Gastrocnemius medialis (tissue), 4 donors: ENCODE measurements around the gene PIWIL1. TPM values are rescaled to one million over a fixed set of nuclear protein-coding genes. Genes with fewer than 3 reads are reported as not detected.

Experiments
- ATAC-seq, 2 donors: fragments of 150-250 bp; one replicate each; pipeline ENCODE4 v1.9.1; 2016
- DNase-seq, 2 donors: peaks; one replicate each; pipeline ENCODE4 v3.0.0-alpha.2; 2019
- H3K27ac ChIP-seq, 4 donors: fragments of 200-600 bp; sonication (generic); 1 replicate in 1 of 4; 2 replicates in 3 of 4; pipeline ENCODE4 v1.5.1; 2016 to 2018; ENCODE audit warnings: mild to moderate bottlenecking in 2 of 4, moderate library complexity in 1 of 4
- H3K27me3 ChIP-seq, 3 donors: fragments of 200-600 bp; sonication (generic) in 2 of 3; 1 replicate in 1 of 3; 2 replicates in 2 of 3; pipeline versions ENCODE4 v1.5.1 to v1.6.0; 2016 to 2019; ENCODE audit warnings: mild to moderate bottlenecking in 1 of 3, moderate library complexity in 1 of 3
- H3K36me3 ChIP-seq, 2 donors: fragments of 200-600 bp; sonication (generic) in 1 of 2; one replicate each; pipeline ENCODE4 v1.5.1; 2017 to 2018
- H3K4me1 ChIP-seq, 2 donors: fragments of 200-600 bp; sonication (generic) in 1 of 2; one replicate each; pipeline ENCODE4 v1.5.1; 2016 to 2017; ENCODE audit warnings: mild to moderate bottlenecking in 2 of 2
- H3K4me3 ChIP-seq, 4 donors: fragments of 200-600 bp; sonication (generic) in 3 of 4; 1 replicate in 1 of 4; 2 replicates in 3 of 4; pipeline ENCODE4 v1.5.1; 2016 to 2019; ENCODE audit warnings: mild to moderate bottlenecking in 2 of 4
- H3K9me3 ChIP-seq, 3 donors: fragments of 200-600 bp; sonication (generic) in 2 of 3; 1 replicate in 1 of 3; 2 replicates in 2 of 3; pipeline ENCODE4 v1.5.1; 2016 to 2019
- CTCF ChIP-seq, 5 experiments: fragments of 450-650 bp in 3 of 5; fragments of 200-600 bp in 2 of 5; sonication (generic) in 2 of 5; IDR thresholded peaks in 4 of 5; conservative IDR thresholded peaks in 1 of 5; 1 replicate in 4 of 5; 2 replicates in 1 of 5; pipeline ENCODE4 v1.5.1; 2016 to 2019; ENCODE audit warnings: antibody characterized with exemption in 5 of 5, mild to moderate bottlenecking in 3 of 5, moderate library complexity in 3 of 5
- POLR2A ChIP-seq, 2 donors: fragments of 450-650 bp; IDR thresholded peaks; one replicate each; pipeline ENCODE4 v1.6.1; 2017; ENCODE audit warnings: antibody characterized with exemption in 2 of 2, mild to moderate bottlenecking in 2 of 2, moderate library complexity in 2 of 2
- in situ Hi-C, 4 donors: fragments of 200-750 bp; cut with MboI; loops; one replicate each; pipeline versions ENCODE4 v1.15.0 to v1.8.0; 2017; ENCODE audit warnings: low sequenced_read_pairs in 4 of 4
- intact Hi-C: fragments of 100-400 bp; cut with DNase I; formaldehyde crosslinking; loops from one replicate; pipeline ENCODE4 v1.15.1; 2023; ENCODE audit warnings: low total_unique reads
- total RNA-seq, 4 donors: library from RNA; depleted of rRNA; stranded (reverse); fragments of >200 nt; gene quantifications; one replicate each; pipeline versions ENCODE4 v1.1.0 to v1.2.3, GENCODE V29; 2016

Gene PIWIL1
- total RNA-seq, 4 donors from 2014 or later, result not detected

- in situ Hi-C loops, result loop anchor here in 3 of 4 donors (5.0 to 10.0 kb wide), 3 partner anchors 284 to 302 kb away; no protein-coding TSS in a partner anchor
- TF ChIP-seq POLR2A (IDR thresholded peaks at IDR 0.05) (no peak), CTCF (IDR thresholded peaks at IDR 0.05 in 4 of 5, conservative IDR thresholded peaks at IDR 0.05 in 1 of 5) (no peak)
- no peaks in the 10 kb centered on the region for H3K36me3 ChIP-seq
Observed at GRCh38 chr12:130338794-130339601, 1.3 kb downstream of the PIWIL1 start.

GRCh38 chr12:130339951-130340350 lies 2.3 kb downstream of the PIWIL1 start:
- in situ Hi-C loops (loop anchor here (5.0 to 10.0 kb wide), 4 partner anchors 285 to 305 kb away; no protein-coding TSS in a partner anchor), intact Hi-C loops (no loop called here)
- H3K4me3 ChIP-seq, result no peak overlapping the region
- ATAC-seq, result no peak
- H3K9me3 ChIP-seq, result no peaks in the 10 kb centered on the region
- TF ChIP-seq CTCF (IDR thresholded peaks at IDR 0.05 in 4 of 5, conservative IDR thresholded peaks at IDR 0.05 in 1 of 5), result no peak
- no peak for TF ChIP-seq POLR2A (IDR thresholded peaks at IDR 0.05)
- no peak for DNase-seq
- H3K4me1 ChIP-seq, result no peaks in the 10 kb centered on the region
- H3K27me3 ChIP-seq, result peaks cover 9 to 15% (median 12%) of the 10 kb centered on the region in 3 donors
- no peak overlapping the region for H3K27ac ChIP-seq
- no peaks in the 10 kb centered on the region for H3K36me3 ChIP-seq

More at GRCh38 chr12:130338794-130339601, 1.3 kb downstream of the PIWIL1 start:
- ATAC-seq (no peak), DNase-seq (no peak)
- no peak overlapping the region for H3K4me3 ChIP-seq
- H3K9me3 ChIP-seq, result no peaks in the 10 kb centered on the region
- no peaks in the 10 kb centered on the region for H3K4me1 ChIP-seq
- intact Hi-C loops, result no loop called here
- H3K27ac ChIP-seq, result no peak overlapping the region
- H3K27me3 ChIP-seq, result peaks cover 9 to 15% (median 12%) of the 10 kb centered on the region in 3 donors

- intact Hi-C loops (no loop called here), in situ Hi-C loops (loop anchor here in 1 of 4 donors (10.0 kb wide), 1 partner anchor 308 kb away; no protein-coding TSS in a partner anchor)
Observed at GRCh38 chr12:130342442-130342841, 4.8 kb downstream of the PIWIL1 start.

GRCh38 chr12:130342842-130343241 lies 5.2 kb downstream of the PIWIL1 start:
- in situ Hi-C loops, result loop anchor here in 1 of 4 donors (10.0 kb wide), 1 partner anchor 308 kb away; no protein-coding TSS in a partner anchor
- TF ChIP-seq CTCF (IDR thresholded peaks at IDR 0.05 in 4 of 5, conservative IDR thresholded peaks at IDR 0.05 in 1 of 5), result no peak
- no peak for TF ChIP-seq POLR2A (IDR thresholded peaks at IDR 0.05)
- Histone ChIP-seq H3K27me3 (peaks cover 12 to 15% (median 12%) of the 10 kb centered on the region in 3 donors), H3K36me3 (no peaks in the 10 kb centered on the region), H3K4me1 (no peaks in the 10 kb centered on the region), H3K9me3 (no peaks in the 10 kb centered on the region), H3K27ac (no peak overlapping the region), H3K4me3 (no peak overlapping the region)
- intact Hi-C loops, result no loop called here
- DNase-seq (no peak), ATAC-seq (no peak)

More at GRCh38 chr12:130342442-130342841, 4.8 kb downstream of the PIWIL1 start:
- no peak overlapping the region for H3K4me3 ChIP-seq
- H3K27ac ChIP-seq, result no peak overlapping the region
- H3K9me3 ChIP-seq, result no peaks in the 10 kb centered on the region
- ATAC-seq, result no peak
- H3K4me1 ChIP-seq, result no peaks in the 10 kb centered on the region
- H3K27me3 ChIP-seq, result peaks cover 10 to 15% (median 12%) of the 10 kb centered on the region in 3 donors
- H3K36me3 ChIP-seq, result no peaks in the 10 kb centered on the region
- DNase-seq, result no peak
- TF ChIP-seq POLR2A (IDR thresholded peaks at IDR 0.05), result no peak
- TF ChIP-seq CTCF (IDR thresholded peaks at IDR 0.05 in 4 of 5, conservative IDR thresholded peaks at IDR 0.05 in 1 of 5), result no peak
